Mammary epithelial cell (primary cell): ENCODE data around the gene CASQ2.

Source experiments
- CTCF ChIP-seq, 2 donors: IDR thresholded peaks in 1 of 2; conservative IDR thresholded peaks in 1 of 2; 2 replicates each; pipeline ENCODE4 v1.5.1; 2011 to 2012; ENCODE audit warnings: inconsistent platforms in 2 of 2, low read length in 2 of 2, mild to moderate bottlenecking in 2 of 2, control low read depth in 1 of 2, low read depth in 1 of 2; ENCODE audit not compliant: insufficient read depth in 1 of 2; ENCODE audit errors: extremely low read depth in 1 of 2
- EZH2 ChIP-seq: IDR thresholded peaks from 2 replicates; pipeline ENCODE4 v1.6.1; 2012; ENCODE audit warnings: low read length, inconsistent platforms, borderline replicate concordance

DNA sequence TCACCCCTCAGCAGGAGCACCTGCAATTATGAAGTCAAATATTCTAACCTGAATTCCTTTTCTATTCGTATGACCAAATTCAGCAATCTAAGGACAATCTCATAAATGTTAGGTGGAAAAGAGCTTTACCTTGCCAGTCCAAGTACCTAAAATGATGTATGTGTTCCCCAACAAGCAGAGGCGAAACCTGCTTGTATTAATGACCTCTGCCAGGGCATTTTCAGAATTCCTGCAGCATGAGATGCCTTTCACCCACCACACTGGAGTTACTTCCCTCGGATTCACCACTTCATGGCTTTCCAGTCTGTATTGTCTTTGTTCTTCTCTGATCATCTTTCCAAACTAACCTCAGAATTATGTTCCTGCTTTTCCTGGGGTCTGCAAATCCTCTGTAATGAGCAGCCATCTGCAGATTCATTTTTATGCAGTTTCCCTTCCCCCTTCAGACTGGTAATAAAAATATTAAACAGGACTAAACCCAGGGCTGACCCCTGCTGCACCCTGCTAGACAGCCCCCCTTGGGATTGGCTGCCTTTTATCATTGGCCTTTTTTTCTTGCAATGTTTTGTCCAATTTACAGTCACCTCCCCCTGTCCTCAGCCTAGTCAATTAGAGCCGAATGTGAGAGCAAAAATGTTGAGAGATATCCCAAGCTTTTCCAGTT lies 26.6 kb upstream of the CASQ2 start:
- no peak for TF ChIP-seq CTCF (conservative IDR thresholded peaks at IDR 0.05 in 1 of 2, IDR thresholded peaks at IDR 0.05 in 1 of 2; ENCODE audit: extremely low read depth in 1 of 2, insufficient read depth in 1 of 2, low read depth in 1 of 2, low read length in 2 of 2)
- TF ChIP-seq EZH2, result no peak
